ENCODE results near the gene SETDB1. TPM values are rescaled to one million over a fixed set of nuclear protein-coding genes. Genes with fewer than 3 reads are reported as not detected.
"Not testable (repeated sequence)": the region's sequence is repeated elsewhere in the genome, so short reads cannot be mapped to it uniquely, and the experiment has no call there.

SETDB1 gene
- 15.7 TPM for total RNA-seq
- long read RNA-seq, partial matches to known transcripts = 3 of 4 reads
- long read RNA-seq, other reads (novel, unspliced or antisense) = 1 of 4 reads

DNA sequence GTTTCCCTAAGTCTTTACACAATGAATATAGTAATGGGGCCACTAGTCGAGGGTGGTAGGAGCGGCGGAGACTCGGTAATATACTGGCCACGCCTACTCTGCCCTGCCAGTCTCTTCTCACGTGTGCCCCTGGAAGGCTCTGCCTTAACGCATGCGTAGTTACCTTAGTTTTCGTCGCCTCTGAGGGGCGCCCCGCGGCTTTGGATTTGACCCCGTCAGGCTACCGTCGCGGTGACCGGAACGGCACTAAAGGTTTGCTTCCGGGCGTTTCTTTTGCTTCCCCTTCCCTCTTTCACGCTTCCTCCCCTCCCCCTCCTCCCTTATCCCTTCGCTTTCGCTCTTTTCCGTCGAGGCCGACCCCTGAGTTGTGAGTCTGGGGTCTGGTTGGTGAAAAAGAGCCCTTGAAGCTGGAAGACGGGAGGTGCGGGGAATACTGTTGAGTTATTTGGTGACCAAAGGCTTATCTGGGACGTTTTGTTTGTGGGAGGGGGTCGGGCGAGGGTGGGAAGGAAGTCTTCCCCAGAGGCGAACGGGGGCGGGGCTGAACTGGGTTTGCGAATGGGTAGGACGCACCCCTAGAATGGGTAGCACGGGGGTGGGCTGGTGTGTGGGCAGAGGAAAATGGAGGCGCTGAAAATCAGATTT, at the start of gene SETDB1:
Gene SETDB1, plus strand, starts transcription at position 267 of the 645 bp plus-strand sequence. CDS start 1,352 bp downstream, outside the sequence.
- ATAC-seq (ENCODE audit: poor library complexity) (peak; percentile 98), DNase-seq (peak; percentile 96)
- intact Hi-C loops (cut with DNase I) = loop anchor here (5.0 kb wide), 1 partner anchor 364 kb away; no protein-coding TSS in a partner anchor

- intact Hi-C loops (cut with DNase I) = not testable (repeated sequence)
Observed at GRCh38 chr1:150878931-150879330, 47.2 kb upstream of the SETDB1 start.

DNA sequence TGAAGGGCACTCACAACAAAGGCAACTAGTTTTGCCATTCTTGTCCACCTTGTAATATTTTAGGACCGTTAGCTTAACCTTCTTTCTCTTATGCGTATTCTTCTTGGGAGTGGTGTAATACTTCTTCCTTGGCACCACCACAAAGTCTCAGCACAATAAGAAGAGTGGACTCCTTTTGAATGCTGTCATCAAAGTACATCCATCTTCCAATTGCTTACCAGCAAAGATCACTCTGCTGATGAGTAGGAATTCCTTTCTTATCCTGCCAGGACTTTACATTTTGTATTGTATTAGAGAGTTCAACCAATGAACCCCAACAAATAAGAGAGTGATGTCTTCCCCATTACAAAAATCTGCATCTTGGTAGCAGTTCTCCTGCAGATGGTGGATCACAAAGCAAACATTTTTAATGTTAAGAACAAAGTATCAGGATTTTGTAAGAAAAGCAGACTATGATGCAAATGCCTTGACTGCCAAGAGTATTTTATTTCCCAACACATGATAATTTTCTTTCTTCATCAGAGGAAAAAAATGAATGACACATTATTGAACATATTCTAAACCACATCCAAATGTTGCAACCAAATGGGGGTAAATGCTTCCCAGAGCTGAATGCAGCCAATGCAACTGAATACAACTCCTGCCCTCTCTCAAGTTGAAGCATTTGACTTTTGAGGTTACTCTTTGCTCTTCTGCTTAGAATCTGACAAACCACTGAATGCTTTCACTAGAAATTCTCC, 44.7 kb upstream of the SETDB1 start:
- intact Hi-C loops (cut with DNase I) = no loop called here
- peak; percentile 69 for ATAC-seq (ENCODE audit: poor library complexity)
- DNase-seq = no peak

More at GRCh38 chr1:150878931-150879330, 47.2 kb upstream of the SETDB1 start:
- not testable (repeated sequence) for ATAC-seq (ENCODE audit: poor library complexity); DNase-seq

DNA sequence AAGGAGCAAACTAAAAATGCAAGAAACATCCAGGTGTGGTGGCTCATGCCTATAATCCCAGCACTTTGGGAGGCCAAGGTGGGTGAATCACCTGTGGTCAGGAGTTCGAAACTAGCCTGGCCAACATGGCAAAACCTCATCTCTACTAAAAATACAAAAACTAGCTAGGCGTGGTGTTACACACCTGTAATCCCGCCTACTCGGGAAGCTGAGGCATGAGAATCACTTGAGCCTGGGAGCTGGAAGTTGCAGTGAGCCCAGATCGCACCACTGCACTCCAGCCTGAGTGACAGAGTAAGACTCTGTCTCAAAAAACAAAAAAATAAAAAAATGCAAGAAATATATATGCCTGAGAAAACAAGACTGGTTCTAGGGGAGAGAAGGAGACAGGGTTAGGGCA, 43.0 kb upstream of the SETDB1 start:
- DNase-seq; ATAC-seq (ENCODE audit: poor library complexity); intact Hi-C loops (cut with DNase I): not testable (repeated sequence)

GRCh38 chr1:150887018-150887417, 39.1 kb upstream of the SETDB1 start, which contains the start of gene CTXND2:
Gene CTXND2, plus strand, starts transcription at chr1:150887136. Its CDS starts 25,179 bp downstream, at chr1:150912315.
- DNase-seq (no peak), ATAC-seq (ENCODE audit: poor library complexity) (no peak)
- intact Hi-C loops (cut with DNase I) = no loop called here

GRCh38 chr1:150888727-150889126, 37.4 kb upstream of the SETDB1 start:
- DNase-seq (no peak), ATAC-seq (ENCODE audit: poor library complexity) (no peak)
- intact Hi-C loops (cut with DNase I) = no loop called here

DNA sequence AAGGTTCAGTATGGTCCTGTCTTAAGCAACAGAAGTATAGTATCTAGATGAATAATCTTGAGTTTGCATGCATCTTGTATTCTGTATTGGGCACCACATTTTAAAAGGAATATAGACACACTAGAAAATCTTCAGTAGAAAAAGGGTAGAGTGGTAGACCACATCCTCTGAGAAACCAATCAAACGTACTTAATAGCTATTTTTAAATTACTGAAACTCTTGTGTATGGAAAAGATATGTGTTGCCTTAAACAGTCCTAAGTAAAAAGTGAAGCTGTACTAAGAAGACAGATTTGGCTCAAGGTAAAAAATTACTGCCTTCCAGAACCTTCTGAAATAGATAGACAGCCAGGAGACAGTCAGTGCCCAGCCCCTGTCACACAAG, 36.1 kb upstream of the SETDB1 start:
- intact Hi-C loops (cut with DNase I) = no loop called here
- ATAC-seq (ENCODE audit: poor library complexity) = no peak
- DNase-seq = no peak

DNA sequence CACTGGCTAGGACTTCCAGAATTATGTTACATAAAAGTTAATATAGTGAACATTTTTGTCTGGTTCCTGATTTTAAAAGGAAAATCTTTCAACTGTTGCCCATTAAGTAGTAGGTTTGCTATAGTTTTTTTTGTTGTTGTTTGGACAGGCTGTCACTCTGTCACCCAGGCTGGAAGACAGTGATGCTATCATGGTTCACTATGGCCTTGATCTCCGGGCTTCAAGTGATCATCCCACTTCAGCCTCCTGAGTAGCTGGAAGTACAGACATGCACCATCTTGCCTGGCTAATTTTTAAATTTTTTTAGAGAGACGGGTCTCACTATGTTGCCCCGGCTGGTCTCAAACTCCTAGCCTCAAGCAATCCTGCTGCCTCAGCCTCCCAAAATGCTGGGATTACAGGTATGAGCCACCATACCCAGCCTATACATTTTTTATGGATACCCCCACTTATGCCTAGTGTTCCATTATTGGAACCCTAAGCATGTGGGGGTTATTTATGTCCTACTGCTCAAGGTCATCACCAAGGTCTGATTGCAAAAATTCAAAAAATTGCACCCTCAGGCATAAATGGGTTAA, 32.7 kb upstream of the SETDB1 start:
- no peak for ATAC-seq (ENCODE audit: poor library complexity)
- intact Hi-C loops (cut with DNase I) = no loop called here

DNA sequence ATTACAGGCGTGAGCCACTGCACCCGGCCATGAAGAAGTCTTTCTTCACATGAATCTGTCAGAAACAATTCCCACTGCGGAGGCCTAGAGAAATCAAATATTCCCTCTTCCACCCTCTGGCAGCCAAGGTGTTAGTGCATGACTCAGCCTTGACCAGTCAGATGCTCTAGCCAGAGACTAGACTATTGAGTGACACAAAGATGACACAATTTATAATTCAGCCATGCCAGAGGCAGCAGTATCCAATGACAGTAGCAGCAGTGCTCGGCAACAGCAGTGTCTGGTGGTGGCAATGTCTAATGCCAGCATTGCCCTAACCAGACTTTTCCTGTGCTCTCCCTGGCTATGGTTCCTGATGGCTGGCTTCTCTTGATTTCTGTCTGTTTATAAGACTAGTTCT, 30.5 kb upstream of the SETDB1 start:
- no peak for ATAC-seq (ENCODE audit: poor library complexity)
- intact Hi-C loops (cut with DNase I) = no loop called here

More for the DNA sequence above, 32.7 kb upstream of the SETDB1 start:
- no peak for DNase-seq

DNA sequence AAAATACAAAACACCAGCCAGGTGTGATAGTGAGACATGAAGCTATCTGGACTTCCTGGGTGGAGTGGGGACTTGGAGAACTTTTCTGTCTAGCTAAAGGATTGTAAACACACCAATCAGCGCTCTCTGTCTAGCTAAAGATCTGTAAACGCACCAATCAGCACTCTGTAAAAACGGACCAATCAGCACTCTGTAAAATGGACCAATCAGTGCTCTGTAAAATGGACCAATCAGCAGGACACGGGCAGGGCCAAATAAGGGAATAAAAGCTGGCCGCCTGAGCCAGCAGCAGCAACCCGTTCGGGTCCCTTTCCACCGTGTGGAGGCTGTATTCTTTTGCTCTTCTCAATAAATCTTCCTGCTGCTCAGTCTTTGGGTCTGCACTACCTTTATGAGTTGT, 26.4 kb upstream of the SETDB1 start:
- ATAC-seq (ENCODE audit: poor library complexity); intact Hi-C loops (cut with DNase I); DNase-seq: not testable (repeated sequence)

More for the DNA sequence above, 30.5 kb upstream of the SETDB1 start:
- DNase-seq = no peak

DNA sequence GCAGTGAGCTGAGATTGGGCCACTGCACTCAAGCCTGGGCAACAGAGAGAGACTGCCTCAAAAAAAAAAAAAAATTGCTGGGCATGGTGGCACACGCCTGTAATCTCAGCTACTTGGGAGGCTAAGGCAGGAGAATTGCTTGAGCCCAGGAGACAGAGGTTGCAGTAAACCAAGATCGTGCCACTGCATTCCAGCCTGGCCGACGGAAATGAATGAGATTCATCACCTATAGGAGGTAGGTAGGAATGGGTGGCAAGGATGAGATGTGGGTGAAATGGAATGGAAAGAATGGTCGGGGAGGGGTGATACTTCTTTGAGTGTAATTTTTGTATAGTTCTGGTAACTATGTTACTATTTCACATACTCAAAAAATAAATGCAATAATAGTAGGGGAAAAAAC, 23.8 kb upstream of the SETDB1 start:
- DNase-seq = no peak
- intact Hi-C loops (cut with DNase I) = no loop called here
- no peak for ATAC-seq (ENCODE audit: poor library complexity)

DNA sequence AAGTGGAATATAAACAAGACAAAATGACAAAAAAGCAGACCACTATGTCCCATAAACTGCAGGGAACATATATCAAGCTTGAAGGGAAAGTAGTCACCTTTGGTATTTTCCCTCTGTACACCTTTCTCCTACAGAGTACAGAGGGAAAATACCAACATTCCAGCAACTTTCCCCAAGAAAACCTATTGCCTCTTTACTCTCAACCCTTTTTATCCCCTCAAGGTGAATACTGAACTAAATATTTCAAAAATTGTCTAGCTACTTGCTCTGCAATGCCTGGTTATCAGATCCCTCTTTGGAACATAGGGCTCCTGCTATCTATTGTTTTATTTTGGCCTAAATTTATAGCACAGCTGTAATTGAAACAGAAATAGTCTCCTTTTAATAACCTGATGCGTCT, 23.4 kb upstream of the SETDB1 start:
- no peak for DNase-seq
- no peak for ATAC-seq (ENCODE audit: poor library complexity)
- intact Hi-C loops (cut with DNase I) = no loop called here

GRCh38 chr1:150905301-150905700, 20.9 kb upstream of the SETDB1 start:
- ATAC-seq (ENCODE audit: poor library complexity) (no peak), DNase-seq (no peak)
- intact Hi-C loops (cut with DNase I) = no loop called here

DNA sequence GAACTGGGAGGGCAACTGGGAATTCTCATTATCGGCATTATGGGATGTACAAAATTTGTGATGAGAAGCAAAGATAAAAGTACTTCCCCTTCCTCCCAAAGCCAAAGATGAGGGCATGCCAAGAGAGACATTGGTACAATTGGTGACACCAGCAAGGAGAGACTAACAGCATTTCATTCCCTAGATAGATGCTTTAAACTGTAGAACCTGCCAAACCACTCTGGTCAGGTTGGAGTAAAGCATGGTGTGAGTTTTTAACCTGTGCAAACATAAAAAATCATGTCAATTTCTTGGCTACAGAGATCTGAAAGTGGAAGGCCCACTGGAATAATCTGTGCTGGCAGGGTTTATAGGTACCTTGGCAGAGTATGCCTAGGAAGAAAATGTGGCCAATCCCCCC, 19.8 kb upstream of the SETDB1 start:
- intact Hi-C loops (cut with DNase I) = no loop called here
- no peak for ATAC-seq (ENCODE audit: poor library complexity)

DNA sequence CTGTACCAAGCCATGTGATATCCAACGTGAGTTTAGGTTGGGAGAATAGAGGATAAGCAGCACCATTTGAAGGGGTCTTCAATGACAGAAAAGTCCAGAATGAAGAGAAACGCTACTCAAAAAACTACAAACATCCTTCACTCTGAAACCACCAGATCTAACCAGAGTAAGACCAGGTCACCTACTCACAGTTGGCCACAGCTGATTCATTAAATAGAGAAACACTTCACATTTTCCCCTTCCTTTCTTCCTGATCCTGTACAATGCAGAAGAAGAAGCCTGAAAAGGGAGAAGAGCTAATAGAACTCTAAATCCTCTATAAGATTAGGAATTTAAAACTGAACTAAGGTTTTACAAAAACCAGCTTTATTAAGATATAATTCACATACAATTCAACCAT, 19.4 kb upstream of the SETDB1 start:
- intact Hi-C loops (cut with DNase I) = no loop called here
- DNase-seq (no peak), ATAC-seq (ENCODE audit: poor library complexity) (no peak)

More for the DNA sequence above, 19.8 kb upstream of the SETDB1 start:
- DNase-seq = no peak

DNA sequence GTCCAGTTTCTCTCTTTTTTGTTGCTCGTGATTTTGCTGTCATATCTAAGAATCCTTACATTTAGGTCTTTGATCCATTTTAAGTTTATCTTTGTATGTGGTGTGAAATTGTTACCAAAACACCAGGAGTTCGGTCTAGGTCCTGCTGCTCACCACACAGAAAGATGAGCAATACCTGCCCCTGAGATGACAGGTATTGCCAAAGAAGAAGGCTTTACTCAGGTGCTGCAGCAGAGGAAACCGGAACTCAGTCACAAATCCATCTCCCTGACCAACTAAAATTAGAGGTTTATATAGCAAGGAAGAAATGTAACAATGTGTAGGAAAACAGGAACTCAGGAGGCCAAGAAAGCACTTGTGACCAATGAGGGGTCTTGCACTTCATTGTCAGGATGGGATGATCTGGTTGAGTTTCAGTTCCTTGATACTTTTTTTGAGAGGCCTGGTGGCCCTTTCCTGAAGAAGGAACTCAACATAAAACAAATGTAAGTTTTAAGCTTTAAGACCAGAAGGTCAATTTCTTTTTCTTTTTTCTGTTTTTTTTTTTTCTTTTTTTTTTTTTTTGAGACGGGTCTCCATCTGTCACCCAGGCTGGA, 16.5 kb upstream of the SETDB1 start:
- DNase-seq = no peak
- no peak for ATAC-seq (ENCODE audit: poor library complexity)
- intact Hi-C loops (cut with DNase I) = no loop called here

DNA sequence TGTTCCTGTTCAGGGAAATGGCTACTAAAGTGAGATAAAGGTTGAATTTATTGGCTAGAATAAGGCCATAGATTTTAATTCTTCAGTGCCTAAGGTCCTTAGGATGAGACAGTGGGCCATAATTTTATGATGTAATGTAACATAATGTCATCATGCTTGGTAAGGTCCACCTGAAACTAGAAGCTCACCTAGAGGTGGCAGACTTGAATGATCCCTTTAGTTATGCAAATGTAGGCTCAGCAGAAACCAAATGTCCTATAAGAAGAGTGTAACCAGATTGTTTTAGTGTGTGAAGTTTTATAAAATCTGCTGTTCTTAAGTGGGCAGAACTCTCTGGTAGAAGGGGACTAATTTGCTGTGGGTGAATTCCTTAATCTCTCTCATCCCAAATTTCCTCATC, 13.5 kb upstream of the SETDB1 start:
- ATAC-seq (ENCODE audit: poor library complexity) = no peak
- DNase-seq = no peak
- intact Hi-C loops (cut with DNase I) = no loop called here

- intact Hi-C loops (cut with DNase I) = no loop called here
- no peak for ATAC-seq (ENCODE audit: poor library complexity)
- no peak for DNase-seq
Observed at GRCh38 chr1:150917387-150917786, 8.8 kb upstream of the SETDB1 start.

GRCh38 chr1:150922519-150922975, 3.6 kb upstream of the SETDB1 start:
- ATAC-seq (ENCODE audit: poor library complexity) (peak; percentile 32), DNase-seq (no peak)
- intact Hi-C loops (cut with DNase I) = no loop called here
